GM18909 (cell line): ENCODE results near the gene GHR.
"Not testable (repeated sequence)": the region's sequence is repeated elsewhere in the genome, so short reads cannot be mapped to it uniquely, and the experiment has no call there.

Experiments
- ATAC-seq: cut with Tn5 transposase; IDR thresholded peaks from one replicate; pipeline ENCODE4 v1.9.1; 2021; ENCODE audit warnings: mild to moderate bottlenecking; ENCODE audit not compliant: unreplicated experiment, poor library complexity

GHR gene

DNA sequence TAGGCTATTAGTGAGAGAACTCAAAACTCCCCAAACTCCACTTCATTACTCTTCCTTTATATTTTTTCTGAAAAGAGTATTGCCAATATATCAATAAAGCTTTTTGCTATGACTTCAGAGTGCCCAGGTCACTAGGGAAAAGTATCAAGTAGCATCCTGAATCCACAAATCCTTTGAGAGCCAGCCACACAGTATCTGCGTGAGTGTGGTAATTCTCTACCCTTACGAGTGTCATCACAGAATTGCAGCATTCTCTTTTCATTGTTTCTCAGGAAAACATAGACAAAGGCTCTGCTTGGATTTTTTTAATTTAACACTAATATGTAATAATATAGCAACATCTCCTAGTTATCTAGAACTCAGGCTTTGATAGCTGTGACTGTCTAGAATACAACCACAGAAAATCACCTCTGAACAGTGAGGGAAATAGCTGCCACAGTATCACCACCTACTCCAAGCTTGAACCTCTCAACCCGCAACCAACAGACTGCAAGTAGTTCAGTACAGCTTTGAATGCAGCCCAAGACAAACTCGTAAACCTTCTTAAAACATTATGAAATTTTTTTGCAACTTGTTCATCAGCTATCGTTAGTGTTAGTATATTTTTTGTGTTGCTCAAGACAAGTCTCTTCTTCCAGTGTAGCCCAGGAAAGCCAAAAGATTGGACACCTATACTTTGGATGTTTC is 254.1 kb downstream of the GHR start:
- ATAC-seq = no peak

- ATAC-seq = no peak
Measured at GRCh38 chr5:42680046-42680445, 256.8 kb downstream of the GHR start.

- not testable (repeated sequence) for ATAC-seq
Measured at GRCh38 chr5:42685078-42685477, 261.8 kb downstream of the GHR start.

GRCh38 chr5:42689391-42689790 is 266.2 kb downstream of the GHR start:
- no peak for ATAC-seq

GRCh38 chr5:42691413-42691937 is 268.2 kb downstream of the GHR start:
- no peak for ATAC-seq

DNA sequence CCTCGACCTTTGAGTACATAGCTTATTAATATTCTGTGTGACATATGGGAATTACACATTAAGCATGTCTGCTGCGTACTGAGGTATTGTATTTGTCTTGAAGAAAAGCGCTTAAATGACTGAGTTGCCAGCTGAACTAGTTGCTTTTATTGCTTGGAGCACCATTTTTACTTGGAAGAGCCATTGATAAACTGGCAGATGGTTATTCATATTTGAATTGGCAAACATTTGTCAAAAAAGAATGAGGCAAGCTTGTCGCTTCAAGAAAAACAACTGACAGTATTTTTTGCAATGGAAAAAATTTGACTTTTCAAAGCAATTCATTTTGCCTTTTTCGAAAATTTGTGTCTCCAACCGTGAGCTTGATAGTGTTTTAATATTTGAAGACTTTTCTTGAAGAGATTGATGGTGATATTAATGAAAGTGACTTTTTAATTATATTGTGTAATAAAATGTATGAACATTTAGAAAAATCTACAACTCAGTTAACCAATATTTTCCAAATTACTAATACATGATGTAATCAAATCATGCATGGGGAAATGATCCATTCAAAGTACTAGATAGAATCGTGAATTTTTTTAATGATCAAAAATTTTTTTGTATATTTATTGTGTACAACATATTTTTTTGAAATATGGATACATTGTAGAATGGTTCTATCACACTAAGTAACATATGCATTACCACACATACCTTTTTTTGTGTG is 278.3 kb downstream of the GHR start:
- no peak for ATAC-seq

DNA sequence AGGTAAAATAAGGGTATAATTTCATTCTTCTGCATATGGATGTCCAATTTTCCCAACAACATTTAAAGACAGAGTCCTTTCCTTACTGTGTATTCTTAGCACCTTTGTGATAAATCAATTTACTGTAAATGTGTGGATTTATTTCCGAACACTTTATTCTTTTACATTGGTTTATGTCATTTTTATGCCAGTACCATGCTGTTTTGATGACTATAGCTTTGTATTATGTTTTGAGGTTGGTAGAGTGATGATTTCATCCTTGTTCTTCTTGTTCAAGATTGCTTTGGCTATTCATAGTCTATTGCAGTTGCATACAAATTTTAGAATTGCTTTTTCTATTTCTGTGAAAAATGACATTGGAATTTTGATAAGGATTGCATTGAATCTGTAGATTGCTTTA is 280.0 kb downstream of the GHR start:
- ATAC-seq = no peak

GRCh38 chr5:42715785-42716184 is 292.5 kb downstream of the GHR start:
- ATAC-seq = no peak

DNA sequence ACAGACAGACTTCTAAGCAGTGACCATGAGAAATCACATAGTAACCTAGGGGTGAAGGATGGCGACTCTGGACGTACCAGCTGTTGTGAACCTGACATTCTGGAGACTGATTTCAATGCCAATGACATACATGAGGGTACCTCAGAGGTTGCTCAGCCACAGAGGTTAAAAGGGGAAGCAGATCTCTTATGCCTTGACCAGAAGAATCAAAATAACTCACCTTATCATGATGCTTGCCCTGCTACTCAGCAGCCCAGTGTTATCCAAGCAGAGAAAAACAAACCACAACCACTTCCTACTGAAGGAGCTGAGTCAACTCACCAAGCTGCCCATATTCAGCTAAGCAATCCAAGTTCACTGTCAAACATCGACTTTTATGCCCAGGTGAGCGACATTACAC is 295.4 kb downstream of the GHR start:
- peak; percentile 94 for ATAC-seq

GRCh38 chr5:42719034-42719433 is 295.8 kb downstream of the GHR start:
- ATAC-seq = peak; percentile 16

DNA sequence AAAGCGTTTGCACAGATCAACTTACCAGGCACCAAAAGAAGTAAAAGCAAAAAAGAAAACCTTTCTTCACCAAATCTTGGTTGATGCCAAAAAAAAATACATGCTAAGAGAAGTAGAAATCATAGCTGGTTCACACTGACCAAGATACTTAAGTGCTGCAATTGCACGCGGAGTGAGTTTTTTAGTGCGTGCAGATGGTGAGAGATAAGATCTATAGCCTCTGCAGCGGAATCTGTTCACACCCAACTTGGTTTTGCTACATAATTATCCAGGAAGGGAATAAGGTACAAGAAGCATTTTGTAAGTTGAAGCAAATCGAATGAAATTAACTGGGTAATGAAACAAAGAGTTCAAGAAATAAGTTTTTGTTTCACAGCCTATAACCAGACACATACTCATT is 297.0 kb downstream of the GHR start:
- no peak for ATAC-seq

- no peak for ATAC-seq
Measured at GRCh38 chr5:42721484-42721883, 298.2 kb downstream of the GHR start.

GRCh38 chr5:42734531-42735058 is 311.4 kb downstream of the GHR start:
- ATAC-seq = not testable (repeated sequence)

GRCh38 chr5:42740920-42741319 is 317.7 kb downstream of the GHR start:
- no peak for ATAC-seq

- no peak for ATAC-seq
Measured at GRCh38 chr5:42745426-42745825, 322.2 kb downstream of the GHR start.

DNA sequence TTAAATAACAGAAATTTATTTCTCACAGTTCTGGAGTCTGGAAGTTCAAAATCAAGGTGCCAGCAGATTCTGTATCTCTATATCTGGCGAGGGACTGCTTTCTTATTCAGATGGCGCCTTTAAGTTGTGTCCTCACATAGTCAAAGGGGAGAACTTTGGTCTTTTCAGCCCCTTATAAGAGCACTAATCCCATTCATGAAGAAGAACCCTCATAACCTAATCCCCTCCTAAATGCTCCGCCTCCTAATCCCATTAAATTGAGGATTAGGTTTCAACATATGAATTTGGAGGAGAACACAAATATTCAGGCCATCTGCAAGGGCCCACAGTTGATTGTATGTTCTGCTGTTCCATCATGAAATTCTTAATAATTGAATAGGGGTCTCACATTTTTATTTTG is 322.6 kb downstream of the GHR start:
- ATAC-seq = no peak

DNA sequence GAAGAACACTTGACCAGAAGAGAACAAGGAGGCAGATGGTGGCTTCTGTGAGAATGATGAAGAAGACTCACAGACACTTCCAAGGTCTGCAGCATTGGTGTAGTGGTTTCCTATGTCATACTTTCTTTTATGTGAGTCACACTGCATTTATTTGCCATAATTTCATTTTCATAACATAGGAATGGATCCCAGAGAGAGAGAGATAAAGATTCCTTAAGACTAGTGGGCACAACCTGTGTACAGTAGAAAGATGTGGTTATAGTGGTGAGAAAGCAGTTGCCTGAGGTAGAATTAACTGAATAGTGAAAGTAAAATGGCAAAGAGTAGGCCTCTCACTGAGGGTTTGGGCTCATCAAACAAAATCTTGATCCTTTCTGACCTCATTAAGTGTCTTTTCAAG is 325.8 kb downstream of the GHR start:
- no peak for ATAC-seq

GRCh38 chr5:42750507-42750906 is 327.3 kb downstream of the GHR start:
- ATAC-seq = no peak

DNA sequence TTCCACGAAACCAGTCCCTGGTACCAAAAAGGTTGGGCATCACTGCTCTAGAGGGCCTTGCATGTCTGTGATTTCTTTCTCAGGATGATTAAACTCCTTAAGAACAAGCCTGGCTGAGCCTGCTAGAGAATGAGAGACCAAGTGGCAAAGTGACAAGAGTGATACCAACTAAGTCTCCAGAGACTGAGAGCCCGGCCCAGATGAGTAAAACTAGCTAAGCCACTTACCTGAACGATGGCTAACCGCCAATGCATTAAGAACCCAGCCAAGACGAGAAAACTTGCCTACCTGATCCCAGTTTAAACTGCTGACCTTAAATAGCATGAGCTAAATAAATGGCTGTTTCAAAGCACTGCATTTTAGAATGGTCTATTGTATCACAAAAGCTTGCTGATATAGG is 327.8 kb downstream of the GHR start:
- ATAC-seq = no peak

- ATAC-seq = no peak
Measured at GRCh38 chr5:42753099-42753498, 329.9 kb downstream of the GHR start.
